Smooth muscle cell (in vitro differentiated cells): ENCODE data around the gene RPH3AL. TPM values are rescaled to one million over a fixed set of nuclear protein-coding genes. Genes with fewer than 3 reads are reported as not detected.

Experiments
- DNase-seq: peaks from one replicate; lab custom pipeline; 2025; ENCODE audit not compliant: unreplicated experiment; lab: John Stamatoyannopoulos, UW
- H2AFZ ChIP-seq: fragments of 200-600 bp; sonication (generic); 2 replicates; pipeline ENCODE4 v1.6.0; 2016; ENCODE audit warnings: antibody characterized with exemption, low read depth, mild to moderate bottlenecking
- H3F3A ChIP-seq: fragments of 200-600 bp; sonication (generic); 2 replicates; pipeline ENCODE4 v1.6.0; 2017; ENCODE audit warnings: antibody characterized with exemption, low read depth
- H3K27ac ChIP-seq: fragments of 200-600 bp; sonication (generic); 2 replicates; pipeline ENCODE4 v1.5.1; 2016; ENCODE audit warnings: low read depth, mild to moderate bottlenecking
- H3K27me3 ChIP-seq: fragments of 200-600 bp; sonication (generic); 2 replicates; pipeline ENCODE4 v1.6.1; 2016; ENCODE audit warnings: low read depth, mild to moderate bottlenecking
- H3K36me3 ChIP-seq: fragments of 200-600 bp; sonication (generic); 2 replicates; pipeline ENCODE4 v1.5.1; 2016; ENCODE audit warnings: low read depth
- H3K4me1 ChIP-seq: fragments of 200-600 bp; sonication (generic); 2 replicates; pipeline ENCODE4 v1.5.1; 2016; ENCODE audit warnings: low read depth
- H3K4me2 ChIP-seq: fragments of 200-600 bp; sonication (generic); 2 replicates; pipeline ENCODE4 v1.6.0; 2016; ENCODE audit warnings: mild to moderate bottlenecking
- H3K4me3 ChIP-seq: fragments of 200-600 bp; sonication (generic); 2 replicates; pipeline ENCODE4 v1.5.1; 2016; ENCODE audit warnings: mild to moderate bottlenecking
- H3K79me2 ChIP-seq: fragments of 200-600 bp; sonication (generic); 2 replicates; pipeline ENCODE4 v1.6.0; 2016; ENCODE audit warnings: low read depth, mild to moderate bottlenecking
- H3K9ac ChIP-seq: fragments of 200-600 bp; sonication (generic); 2 replicates; pipeline ENCODE4 v1.6.0; 2016; ENCODE audit warnings: low read depth
- H3K9me3 ChIP-seq: fragments of 200-600 bp; sonication (generic); replicated peaks from 2 replicates; pipeline ENCODE4 v1.5.1; 2016; ENCODE audit warnings: low read depth
- H4K20me1 ChIP-seq: fragments of 200-600 bp; sonication (generic); 2 replicates; pipeline ENCODE4 v1.6.0; 2016; ENCODE audit warnings: low read depth
- CTCF ChIP-seq: fragments of 200-600 bp; sonication (generic); IDR thresholded peaks from 2 replicates; pipeline ENCODE4 v1.5.1; 2017; ENCODE audit warnings: borderline replicate concordance, mild to moderate bottlenecking, antibody characterized with exemption; ENCODE audit not compliant: insufficient read depth, poor library complexity, severe bottlenecking
- WGBS: methylation state at CpG from one replicate; pipeline ENCODE4 v1.1.7; 2016; ENCODE audit warnings: low lambda C conversion rate; 5-methylcytosine and 5-hydroxymethylcytosine counted together
- polyA plus RNA-seq: library from polyadenylated mRNA; unstranded; fragments of >200 nt; fragmentation: Nextera tagmentation; extraction: Ambion mirVana; gene quantifications from 2 replicates; pipeline ENCODE4 v1.2.1, GENCODE V29; 2016
- total RNA-seq: library from RNA; depleted of rRNA; stranded (reverse); fragments of >200 nt; gene quantifications from 2 replicates; pipeline ENCODE4 v1.2.3, GENCODE V29; 2014

The RPH3AL gene
- total and polyA plus RNA-seq, 2 experiments from 2014 or later: 1.8 to 3.3 TPM

DNA sequence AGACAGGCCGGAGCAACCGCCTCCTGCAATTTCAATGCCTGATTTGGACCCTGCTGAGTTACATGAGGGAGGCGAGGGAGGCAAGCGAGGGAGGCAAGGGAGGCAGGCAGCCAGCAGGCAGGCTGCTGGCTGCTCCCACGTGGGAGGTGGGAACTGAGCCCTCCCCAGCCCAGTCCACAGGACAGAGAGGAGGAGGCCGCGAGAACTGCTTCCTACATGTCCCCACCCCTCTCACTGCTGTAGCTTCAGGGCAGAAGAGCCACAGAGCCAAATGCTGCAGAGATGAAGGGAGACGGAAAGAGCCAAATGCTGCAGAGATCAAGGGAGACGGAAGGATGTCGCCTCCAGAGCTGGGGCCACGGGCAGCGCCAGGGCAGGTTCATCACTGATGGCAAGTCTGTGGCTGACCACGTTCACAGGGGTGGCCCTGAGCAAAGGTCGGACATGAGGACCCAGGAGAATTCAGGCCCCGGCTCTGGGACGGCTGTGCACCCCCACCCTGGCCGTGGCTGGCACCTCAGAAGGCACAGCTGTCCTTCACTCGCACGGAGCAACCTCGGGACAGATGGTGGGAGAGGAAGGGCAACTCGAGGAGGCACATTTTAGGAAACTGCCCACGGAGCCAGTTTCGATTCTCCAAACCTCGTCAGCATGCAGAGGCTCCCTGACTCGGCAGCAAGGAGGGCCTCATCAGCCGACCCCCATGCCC is 21.5 kb downstream of the RPH3AL start:
- Histone ChIP-seq H3K79me2 (no peaks in the 10 kb centered on the region), H3F3A (peaks cover 14% of the 10 kb centered on the region), H4K20me1 (no peaks in the 10 kb centered on the region), H3K9ac (peak overlapping the region; percentile 40), H2AFZ (no peak overlapping the region), H3K4me1 (peaks cover 22% of the 10 kb centered on the region), H3K36me3 (no peaks in the 10 kb centered on the region), H3K4me2 (peak overlapping the region; percentile 62), H3K4me3 (no peak overlapping the region), H3K27ac (peak overlapping the region; percentile 89), H3K9me3 (no peaks in the 10 kb centered on the region), H3K27me3 (no peaks in the 10 kb centered on the region)
- DNase-seq: no peak
- WGBS: 76% methylated on average over 26 of the region's 26 CpGs
- no peak for TF ChIP-seq CTCF

DNA sequence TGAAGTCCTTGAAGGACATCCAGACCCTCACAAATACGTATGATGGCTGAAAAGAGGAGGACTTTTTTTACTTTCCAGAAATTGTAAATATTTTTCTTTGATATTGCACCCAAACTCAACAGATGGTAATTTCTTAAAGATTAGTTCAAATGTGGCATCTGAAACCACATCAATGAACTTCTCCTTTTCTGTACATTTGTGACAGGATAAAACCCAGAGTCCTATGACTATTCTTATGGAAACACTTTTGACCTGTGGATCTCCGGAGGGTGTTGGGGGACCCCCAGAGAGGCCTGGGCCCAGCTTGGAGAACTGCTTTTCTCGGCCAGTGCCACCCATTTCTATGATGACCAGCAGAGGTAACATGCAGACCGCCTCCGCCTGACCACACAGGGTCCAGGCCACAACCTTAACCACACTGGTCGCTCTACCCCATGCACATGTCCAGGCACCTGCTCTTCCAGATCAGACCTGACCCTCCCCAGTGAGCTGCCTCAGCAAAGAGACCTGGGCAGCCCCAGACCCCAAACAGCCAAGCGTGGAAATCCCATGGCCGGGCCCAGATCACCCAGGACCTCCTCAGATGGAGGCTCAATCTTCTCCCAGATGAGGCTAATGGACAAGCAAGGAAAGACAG is 22.7 kb downstream of the RPH3AL start:
- TF ChIP-seq CTCF: no peak
- Histone ChIP-seq H2AFZ (no peak overlapping the region), H3K9ac (no peak overlapping the region), H3K36me3 (no peaks in the 10 kb centered on the region), H3K79me2 (no peaks in the 10 kb centered on the region), H3K4me2 (no peak overlapping the region), H3K4me3 (no peak overlapping the region), H3K9me3 (no peaks in the 10 kb centered on the region), H3F3A (peaks cover 14% of the 10 kb centered on the region), H3K27ac (no peak overlapping the region), H3K27me3 (no peaks in the 10 kb centered on the region), H3K4me1 (peaks cover 22% of the 10 kb centered on the region), H4K20me1 (no peaks in the 10 kb centered on the region)
- DNase-seq: no peak
- WGBS: 94% methylated on average over 8 of the region's 8 CpGs

DNA sequence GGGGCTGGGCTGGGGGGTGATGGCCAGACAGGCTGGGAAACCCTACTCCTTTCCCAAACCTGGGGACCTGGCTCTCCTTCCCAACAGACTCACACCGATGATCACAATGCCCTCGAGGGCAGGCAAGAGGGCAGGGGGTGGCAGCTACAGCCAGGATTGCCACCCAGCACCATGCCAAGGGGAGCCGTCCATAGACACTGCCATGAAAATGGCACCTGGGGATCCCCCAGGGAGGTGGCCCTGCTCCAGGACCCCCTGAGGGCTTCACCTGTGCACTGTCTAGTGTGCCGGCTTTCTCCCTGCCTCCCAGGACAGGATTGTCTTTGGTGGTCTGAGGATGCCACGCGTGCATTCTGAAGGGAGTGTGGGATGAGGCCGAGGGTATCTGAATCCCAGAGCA is 24.6 kb downstream of the RPH3AL start:
- no peaks in the 10 kb centered on the region for H3K79me2 ChIP-seq
- H3K4me2 ChIP-seq: no peak overlapping the region
- H3F3A ChIP-seq: no peaks in the 10 kb centered on the region
- no peak overlapping the region for H3K27ac ChIP-seq
- TF ChIP-seq CTCF: no peak
- no peaks in the 10 kb centered on the region for H3K27me3 ChIP-seq
- H2AFZ ChIP-seq: no peak overlapping the region
- H3K9me3 ChIP-seq: no peaks in the 10 kb centered on the region
- no peak overlapping the region for H3K9ac ChIP-seq
- peaks cover 11% of the 10 kb centered on the region for H3K4me1 ChIP-seq
- no peak for DNase-seq
- 94% methylated on average over 7 of the region's 7 CpGs for WGBS
- H3K4me3 ChIP-seq: no peak overlapping the region
- no peaks in the 10 kb centered on the region for H4K20me1 ChIP-seq
- H3K36me3 ChIP-seq: no peaks in the 10 kb centered on the region
